Measurements from ENCODE around the gene CCDC134. TPM values are rescaled to one million over a fixed set of nuclear protein-coding genes. Genes with fewer than 3 reads are reported as not detected.
A peak's percentile ranks its signal among the peaks of the same experiment; 100 is the strongest.
"Not testable (repeated sequence)": the region's sequence is repeated elsewhere in the genome, so short reads cannot be mapped to it uniquely, and the experiment has no call there.

Gene CCDC134
- total RNA-seq, 6 experiments from 2014 or later: 2.6 to 5.2 (median 3.4) TPM

DNA sequence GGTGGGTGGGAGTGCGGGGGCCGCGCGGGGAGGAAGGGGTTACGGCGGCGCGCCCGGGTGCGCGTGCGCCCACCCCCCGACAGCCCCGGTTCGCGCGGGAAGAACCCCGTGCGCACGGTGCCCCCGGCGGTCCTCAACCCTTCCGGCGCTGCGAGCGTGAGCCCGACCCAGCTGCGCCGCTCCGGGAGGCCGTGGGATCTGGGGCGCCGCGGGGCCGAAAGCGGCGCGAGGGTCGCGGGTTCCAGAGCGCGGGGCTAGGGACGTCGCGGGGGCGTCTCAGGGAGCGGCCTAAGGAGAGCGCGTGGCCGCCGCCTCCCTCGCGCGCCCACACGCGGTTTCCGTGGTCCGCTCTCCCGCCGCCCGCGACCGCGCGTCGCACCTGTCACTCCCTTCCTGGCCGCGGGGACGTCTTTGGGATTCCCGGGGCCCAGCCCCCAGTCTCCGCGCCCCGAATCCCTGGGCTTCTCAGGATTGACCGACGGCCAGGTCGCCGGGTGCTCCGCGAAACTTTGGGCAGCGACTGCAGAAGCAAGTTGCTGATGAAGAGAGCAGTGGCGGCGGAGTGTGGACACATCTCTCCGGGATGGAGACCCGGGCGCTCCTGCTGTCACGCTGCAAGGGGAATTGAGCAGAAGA, 33.0 kb downstream of the CCDC134 start:
- Histone ChIP-seq H3K27ac (peak overlapping the region; percentile 84 to 99 (median 92)), H3K9me3 (no peaks in the 10 kb centered on the region), H3K4me1 (peaks cover 0 to 29% (median under 1%) of the 10 kb centered on the region in 4 donors), H3K4me3 (peak overlapping the region; percentile 86 to 96 (median 89)), H3K27me3 (no peaks in the 10 kb centered on the region), H3K36me3 (peaks cover 0 to 12% (median 0%) of the 10 kb centered on the region in 4 donors)
- TF ChIP-seq, protein P1, sequence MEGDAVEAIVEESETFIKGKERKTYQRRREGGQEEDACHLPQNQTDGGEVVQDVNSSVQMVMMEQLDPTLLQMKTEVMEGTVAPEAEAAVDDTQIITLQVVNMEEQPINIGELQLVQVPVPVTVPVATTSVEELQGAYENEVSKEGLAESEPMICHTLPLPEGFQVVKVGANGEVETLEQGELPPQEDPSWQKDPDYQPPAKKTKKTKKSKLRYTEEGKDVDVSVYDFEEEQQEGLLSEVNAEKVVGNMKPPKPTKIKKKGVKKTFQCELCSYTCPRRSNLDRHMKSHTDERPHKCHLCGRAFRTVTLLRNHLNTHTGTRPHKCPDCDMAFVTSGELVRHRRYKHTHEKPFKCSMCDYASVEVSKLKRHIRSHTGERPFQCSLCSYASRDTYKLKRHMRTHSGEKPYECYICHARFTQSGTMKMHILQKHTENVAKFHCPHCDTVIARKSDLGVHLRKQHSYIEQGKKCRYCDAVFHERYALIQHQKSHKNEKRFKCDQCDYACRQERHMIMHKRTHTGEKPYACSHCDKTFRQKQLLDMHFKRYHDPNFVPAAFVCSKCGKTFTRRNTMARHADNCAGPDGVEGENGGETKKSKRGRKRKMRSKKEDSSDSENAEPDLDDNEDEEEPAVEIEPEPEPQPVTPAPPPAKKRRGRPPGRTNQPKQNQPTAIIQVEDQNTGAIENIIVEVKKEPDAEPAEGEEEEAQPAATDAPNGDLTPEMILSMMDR (IDR thresholded peaks at IDR 0.05): peak in 1 of 4 donors; percentile 16
- no peak for TF ChIP-seq POLR2A (IDR thresholded peaks at IDR 0.05)
- 0% methylated on average over 6 of the region's 86 CpGs for WGBS (ENCODE audit: insufficient coverage, low coverage, low lambda C conversion rate, missing lambda C conversion rate)
- DNase-seq (peak; percentile 64 to 76 (median 65)), ATAC-seq (peak; percentile 6 to 41 (median 10))
- intact Hi-C loops (cut with DNase I): no loop called here

DNA sequence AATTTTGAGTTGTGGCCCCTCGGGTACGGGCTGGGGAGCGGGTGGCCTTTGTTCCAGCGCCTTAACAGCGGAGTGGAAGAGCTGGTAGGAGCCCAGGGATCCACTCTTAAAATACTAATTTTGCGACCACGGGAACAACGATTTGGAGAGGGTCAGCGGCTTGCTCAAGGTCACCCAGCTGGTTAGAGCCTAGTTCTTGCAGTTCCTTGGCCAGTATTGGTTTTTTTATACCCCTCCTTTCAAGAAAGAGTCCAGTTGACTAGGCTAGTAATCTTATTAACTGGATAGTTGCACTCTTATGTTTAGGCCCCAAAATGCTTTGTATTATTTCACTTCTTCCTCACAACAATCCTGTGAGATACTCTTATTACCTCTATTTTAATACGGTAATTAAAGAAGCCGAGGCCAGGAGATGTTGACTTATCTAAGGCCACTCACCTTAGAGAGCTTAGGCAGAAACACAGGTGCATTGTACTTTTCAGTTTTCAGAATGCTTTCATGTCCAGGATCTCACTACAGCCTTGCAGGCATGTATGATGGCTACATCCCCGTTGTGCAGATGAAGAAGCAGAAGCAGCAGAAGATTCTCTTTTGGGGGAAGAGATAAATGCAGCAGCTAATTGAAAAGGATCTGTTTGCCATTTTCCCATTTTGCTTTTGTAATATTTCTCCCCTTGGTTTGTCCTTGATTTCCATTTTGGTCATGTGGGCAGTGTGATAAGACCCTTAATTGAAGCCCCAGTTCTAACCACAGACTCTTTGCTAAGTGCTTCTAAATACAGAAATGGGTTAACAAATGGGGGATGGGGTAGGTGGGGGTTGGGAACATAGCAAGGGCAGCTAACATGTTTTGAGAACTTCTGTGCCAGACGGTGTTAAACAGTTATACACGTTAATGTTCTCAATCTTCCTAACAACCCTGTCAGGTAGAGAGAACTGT, 33.8 kb downstream of the CCDC134 start:
- peaks cover 0 to 29% (median 3%) of the 10 kb centered on the region in 4 donors for H3K4me1 ChIP-seq
- DNase-seq: no peak
- no peaks in the 10 kb centered on the region for H3K9me3 ChIP-seq
- intact Hi-C loops (cut with DNase I): no loop called here
- 14% methylated on average over 5 of the region's 14 CpGs for WGBS (ENCODE audit: insufficient coverage, low coverage, low lambda C conversion rate, missing lambda C conversion rate)
- peak overlapping the region; percentile 84 to 99 (median 92) for H3K27ac ChIP-seq
- TF ChIP-seq, protein P1 (IDR thresholded peaks at IDR 0.05): no peak
- no peak for ATAC-seq
- peaks cover 0 to 12% (median 0%) of the 10 kb centered on the region in 4 donors for H3K36me3 ChIP-seq
- H3K4me3 ChIP-seq: peak overlapping the region; percentile 86 to 96 (median 89)
- H3K27me3 ChIP-seq: no peaks in the 10 kb centered on the region

DNA sequence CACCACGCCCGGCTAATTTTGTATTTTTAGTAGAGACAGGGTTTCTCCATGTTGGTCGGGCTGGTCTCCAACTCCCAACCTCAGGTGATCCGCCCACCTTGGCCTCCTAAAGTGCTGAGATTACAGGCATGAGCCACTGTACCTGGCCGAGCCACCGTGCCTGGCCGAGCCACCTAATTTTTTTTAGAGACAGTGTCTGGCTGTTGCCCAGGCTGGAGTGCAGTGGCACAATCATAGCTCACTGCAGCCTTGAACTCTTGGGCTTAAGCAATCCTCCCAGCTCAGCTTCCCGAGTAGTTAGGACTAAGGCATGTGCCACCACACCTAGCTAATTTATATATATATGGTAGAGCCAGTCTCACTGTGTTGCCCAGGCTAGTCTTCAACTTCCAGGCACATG, 35.0 kb downstream of the CCDC134 start:
- no CpG with 5 or more reads among the region's 8 CpGs for WGBS (ENCODE audit: insufficient coverage, low coverage, low lambda C conversion rate, missing lambda C conversion rate)
- H3K9me3 ChIP-seq; intact Hi-C loops (cut with DNase I); H3K27me3 ChIP-seq; H3K4me3 ChIP-seq: not testable (repeated sequence)
- H3K4me1 ChIP-seq: peaks cover 0 to 29% (median 4%) of the 10 kb centered on the region in 4 donors
- H3K27ac ChIP-seq: peak overlapping the region in 2 of 3 donors; percentile 3 to 99
- peak; percentile 1 to 30 (median 22) for ATAC-seq
- peak; percentile 65 to 86 (median 80) for DNase-seq
- H3K36me3 ChIP-seq: peaks cover 0 to 12% (median 0%) of the 10 kb centered on the region in 4 donors

DNA sequence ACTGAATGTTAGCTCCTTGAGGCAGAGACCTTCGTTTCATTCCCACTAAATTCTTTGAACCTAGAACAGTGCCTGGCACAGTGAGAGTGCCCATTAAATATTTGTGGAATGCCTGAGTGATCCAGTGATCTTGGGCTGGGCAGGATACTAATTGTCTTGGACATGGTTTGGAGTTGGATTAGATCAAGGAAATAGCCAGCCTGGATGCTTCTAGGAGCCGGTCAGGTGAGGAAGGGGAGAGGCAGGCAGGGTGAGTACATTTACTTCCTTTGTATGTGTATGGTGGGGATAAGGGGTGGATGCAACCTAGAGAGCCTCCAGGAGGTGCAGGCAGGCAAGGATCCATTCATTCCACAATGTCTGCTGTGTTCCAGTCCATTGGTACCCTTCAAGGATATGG, 36.1 kb downstream of the CCDC134 start:
- Histone ChIP-seq H3K27ac (peak overlapping the region in 1 of 3 donors; percentile 3), H3K4me3 (no peak overlapping the region), H3K4me1 (peaks cover 0 to 38% (median 9%) of the 10 kb centered on the region in 4 donors), H3K36me3 (peaks cover 0 to 12% (median 0%) of the 10 kb centered on the region in 4 donors), H3K9me3 (no peaks in the 10 kb centered on the region), H3K27me3 (no peaks in the 10 kb centered on the region)
- intact Hi-C loops (cut with DNase I): no loop called here
- DNase-seq (no peak), ATAC-seq (no peak)
- TF ChIP-seq, protein P1 (IDR thresholded peaks at IDR 0.05): no peak
- 86% methylated on average over 1 of the region's 2 CpGs for WGBS (ENCODE audit: insufficient coverage, low coverage, low lambda C conversion rate, missing lambda C conversion rate)
